ENCODE results near the gene UGCG.
"Not testable (repeated sequence)": the region's sequence is repeated elsewhere in the genome, so short reads cannot be mapped to it uniquely, and the experiment has no call there.

UGCG gene

GRCh38 chr9:111895996-111896941, at the start of gene UGCG:
TSS of gene UGCG (plus strand) at chr9:111896814. CDS start at chr9:111897216, 402 bp downstream.
- peak; percentile 83 for DNase-seq

GRCh38 chr9:111851553-111851952, 45.1 kb upstream of the UGCG start:
- DNase-seq = no peak

- no peak for DNase-seq
Observed at GRCh38 chr9:111852291-111852690, 44.3 kb upstream of the UGCG start.

- no peak for DNase-seq
Observed at GRCh38 chr9:111853450-111853827, 43.2 kb upstream of the UGCG start.

GRCh38 chr9:111854799-111855198, 41.8 kb upstream of the UGCG start:
- no peak for DNase-seq

GRCh38 chr9:111857555-111858211, 38.9 kb upstream of the UGCG start:
- no peak for DNase-seq

- DNase-seq = no peak
Observed at GRCh38 chr9:111860443-111860842, 36.2 kb upstream of the UGCG start.

- no peak for DNase-seq
Observed at GRCh38 chr9:111863636-111864035, 33.0 kb upstream of the UGCG start.

- peak; percentile 61 for DNase-seq
Observed at GRCh38 chr9:111866976-111867375, 29.6 kb upstream of the UGCG start.

- no peak for DNase-seq
Observed at GRCh38 chr9:111868475-111868874, 28.1 kb upstream of the UGCG start.

- DNase-seq = no peak
Observed at GRCh38 chr9:111870774-111871498, 25.7 kb upstream of the UGCG start.

- no peak for DNase-seq
Observed at GRCh38 chr9:111871499-111871855, 25.1 kb upstream of the UGCG start.

- DNase-seq = no peak
Observed at GRCh38 chr9:111872886-111873285, 23.7 kb upstream of the UGCG start.

GRCh38 chr9:111873901-111874300, 22.7 kb upstream of the UGCG start:
- no peak for DNase-seq

- no peak for DNase-seq
Observed at GRCh38 chr9:111874500-111874899, 22.1 kb upstream of the UGCG start.

- not testable (repeated sequence) for DNase-seq
Observed at GRCh38 chr9:111875291-111875690, 21.3 kb upstream of the UGCG start.

GRCh38 chr9:111875691-111876090, 20.9 kb upstream of the UGCG start:
- DNase-seq = not testable (repeated sequence)

- no peak for DNase-seq
Observed at GRCh38 chr9:111876179-111876578, 20.4 kb upstream of the UGCG start.

GRCh38 chr9:111877420-111877819, 19.2 kb upstream of the UGCG start:
- DNase-seq = no peak

- DNase-seq = no peak
Observed at GRCh38 chr9:111878946-111879345, 17.7 kb upstream of the UGCG start.

- no peak for DNase-seq
Observed at GRCh38 chr9:111886983-111887718, 9.5 kb upstream of the UGCG start.

GRCh38 chr9:111890334-111890733, 6.3 kb upstream of the UGCG start:
- DNase-seq = no peak

GRCh38 chr9:111890867-111891266, 5.7 kb upstream of the UGCG start:
- DNase-seq = not testable (repeated sequence)

Data from CD4-positive, alpha-beta T cell treated with Interleukin-4 for 4 hours (primary cell).